Right lobe of liver (tissue), 6 donors: Measurements from ENCODE around the gene CHST11. TPM values are rescaled to one million over a fixed set of nuclear protein-coding genes. Genes with fewer than 3 reads are reported as not detected.

Source experiments
- ATAC-seq, 4 donors: fragments of 200-7000 bp; cut with Tn5 transposase; one replicate each; pipeline ENCODE4 v1.9.1; 2020; ENCODE audit warnings: mild to moderate bottlenecking in 4 of 4, moderate library complexity in 4 of 4
- DNase-seq, 3 donors: peaks; one replicate each; pipeline ENCODE4 v3.0.0-alpha.2; 2020
- H3K27ac ChIP-seq, 3 donors: fragments of 200-600 bp; one replicate each; pipeline ENCODE4 v1.8.0; 2022
- H3K27me3 ChIP-seq, 2 donors: fragments of 200-600 bp; one replicate each; pipeline ENCODE4 v1.8.0; 2022
- H3K36me3 ChIP-seq, 4 donors: fragments of 200-600 bp; sonication (generic) in 1 of 4; one replicate each; pipeline versions ENCODE4 v1.5.1 to v1.8.0; 2017 to 2022; ENCODE audit warnings: control low read depth in 1 of 4
- H3K4me1 ChIP-seq, 4 donors: fragments of 200-600 bp; sonication (generic) in 1 of 4; one replicate each; pipeline versions ENCODE4 v1.5.1 to v1.8.0; 2017 to 2022; ENCODE audit warnings: control low read depth in 1 of 4
- H3K4me3 ChIP-seq, 3 donors: fragments of 200-600 bp; one replicate each; pipeline ENCODE4 v1.8.0; 2022
- H3K9me3 ChIP-seq, 4 donors: fragments of 200-600 bp; sonication (generic) in 1 of 4; one replicate each; pipeline versions ENCODE4 v1.5.1 to v1.8.0; 2017 to 2022; ENCODE audit warnings: control low read depth in 1 of 4
- POLR2A ChIP-seq: fragments of 450-650 bp; IDR thresholded peaks from one replicate; pipeline ENCODE4 v1.6.1; 2017; ENCODE audit warnings: antibody characterized with exemption, mild to moderate bottlenecking
- WGBS: methylation state at CpG from one replicate; pipeline ENCODE4 v1.1.6; 2018; ENCODE audit warnings: low coverage, low lambda C conversion rate; ENCODE audit not compliant: insufficient coverage; ENCODE audit errors: missing lambda C conversion rate; 5-methylcytosine and 5-hydroxymethylcytosine counted together
- intact Hi-C, 2 donors: fragments of 100-400 bp; cut with DNase I; formaldehyde crosslinking; loops; one replicate each; pipeline versions ENCODE4 v1.11.2 to v1.14.1; 2022
- total RNA-seq, 6 experiments: library from RNA; depleted of rRNA in 2 of 6; stranded (reverse); fragments of >200 nt in 2 of 6; fragmentation: NEBNext Ultra II Directional in 3 of 6; extraction: Animal tissue kit (Norgen Biotek cat#: 25700) in 3 of 6; gene quantifications; one replicate each; pipeline versions ENCODE4 v1.1.0 to v1.2.4, GENCODE V29; 2016 to 2023
- TF ChIP-seq, protein P1 (sequence below), 4 donors: fragments of 200-600 bp in 3 of 4; fragments of 450-650 bp in 1 of 4; IDR thresholded peaks; one replicate each; pipeline versions ENCODE4 v1.5.1 to v1.8.0; 2016 to 2022; ENCODE audit warnings: antibody characterized with exemption in 4 of 4, mild to moderate bottlenecking in 2 of 4
- donor health status: DM: no; HTN: yes; CAD: no.
- donor health status: DM: no; HTN: no; CAD: no.
- donor health status: DM: no; HTN: no; CAD: no.
- donor health status: DM: no; HTN: yes; CAD: no.
- donor health status: DM: no; HTN: yes; CAD: no.

Gene CHST11
- total RNA-seq, 6 experiments from 2014 or later, result 0.57 to 10.4 (median 3.5) TPM

DNA sequence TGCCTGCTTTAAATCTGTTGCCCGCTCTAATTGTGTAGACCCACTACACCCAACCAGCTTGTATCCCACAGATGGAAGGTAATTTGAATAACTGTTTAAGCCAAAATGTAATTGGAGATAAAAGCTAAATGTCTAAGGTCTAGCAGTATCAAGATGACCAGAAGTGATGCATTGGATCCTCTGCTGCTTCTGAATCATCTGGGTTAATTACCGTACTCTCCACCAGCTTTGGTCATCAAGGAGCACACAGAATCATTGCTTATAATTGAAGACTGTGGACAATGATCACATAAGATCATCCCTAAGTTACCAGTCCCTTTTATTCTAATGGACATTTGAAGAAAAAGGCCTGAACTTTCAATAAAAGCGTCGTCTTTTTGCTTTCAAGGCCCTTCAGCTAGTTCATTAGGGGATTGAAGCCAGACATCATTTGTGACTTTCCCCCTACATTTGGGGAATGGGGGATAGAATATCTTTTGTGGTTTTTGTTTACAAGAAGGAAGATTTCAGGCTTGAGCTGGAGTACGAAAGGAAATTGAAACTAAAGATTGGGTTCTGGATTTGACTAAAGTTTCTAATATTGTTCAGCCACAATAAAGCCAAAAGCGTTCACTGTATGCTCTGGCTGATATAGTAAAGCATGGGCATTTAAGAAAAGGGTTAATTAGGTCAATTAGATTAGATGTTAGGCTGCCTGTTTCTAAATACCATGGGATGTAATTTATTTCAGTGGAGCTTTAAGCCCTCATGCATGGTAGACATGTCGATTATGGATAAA is 123.2 kb downstream of the CHST11 start:
- ATAC-seq (no peak), DNase-seq (no peak)
- no peak for TF ChIP-seq POLR2A
- no peak overlapping the region for H3K4me3 ChIP-seq
- no peaks in the 10 kb centered on the region for H3K36me3 ChIP-seq
- intact Hi-C loops, result no loop called here
- H3K27me3 ChIP-seq, result no peaks in the 10 kb centered on the region
- no peaks in the 10 kb centered on the region for H3K4me1 ChIP-seq
- no peak overlapping the region for H3K27ac ChIP-seq
- H3K9me3 ChIP-seq, result no peaks in the 10 kb centered on the region
- 62% methylated on average over 7 of the region's 7 CpGs for WGBS

DNA sequence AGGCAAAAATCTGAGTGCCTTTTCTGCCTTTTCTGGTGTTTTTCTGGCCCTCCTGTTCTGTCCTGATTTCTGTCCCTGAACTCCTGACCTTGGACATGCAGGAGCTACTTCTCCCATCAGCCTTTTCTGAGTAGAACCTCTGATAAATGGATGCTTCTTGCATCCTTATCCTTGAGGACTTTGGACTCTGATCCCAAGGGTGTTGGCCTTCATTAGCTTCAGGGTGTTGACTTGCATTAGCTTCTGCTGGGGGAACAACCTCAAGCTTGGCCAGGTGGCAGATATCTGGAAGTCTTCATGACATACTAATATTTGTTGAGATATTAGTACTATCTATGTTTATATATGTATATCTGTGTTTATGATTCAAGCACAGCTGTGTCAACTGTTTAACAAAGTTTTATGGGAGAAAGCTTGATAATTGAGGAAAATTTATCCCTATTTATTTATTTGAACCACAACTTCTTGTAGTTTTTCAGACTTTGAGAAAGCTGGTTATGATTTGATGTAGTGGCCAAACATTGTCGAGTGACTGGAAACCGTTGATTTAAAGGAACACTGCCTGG is 124.3 kb downstream of the CHST11 start:
- no peak overlapping the region for H3K27ac ChIP-seq
- intact Hi-C loops, result no loop called here
- WGBS, result 73% methylated on average over 2 of the region's 2 CpGs
- DNase-seq (no peak), ATAC-seq (peak in 1 of 4 donors; percentile 13)
- no peaks in the 10 kb centered on the region for H3K36me3 ChIP-seq
- TF ChIP-seq, protein P1, sequence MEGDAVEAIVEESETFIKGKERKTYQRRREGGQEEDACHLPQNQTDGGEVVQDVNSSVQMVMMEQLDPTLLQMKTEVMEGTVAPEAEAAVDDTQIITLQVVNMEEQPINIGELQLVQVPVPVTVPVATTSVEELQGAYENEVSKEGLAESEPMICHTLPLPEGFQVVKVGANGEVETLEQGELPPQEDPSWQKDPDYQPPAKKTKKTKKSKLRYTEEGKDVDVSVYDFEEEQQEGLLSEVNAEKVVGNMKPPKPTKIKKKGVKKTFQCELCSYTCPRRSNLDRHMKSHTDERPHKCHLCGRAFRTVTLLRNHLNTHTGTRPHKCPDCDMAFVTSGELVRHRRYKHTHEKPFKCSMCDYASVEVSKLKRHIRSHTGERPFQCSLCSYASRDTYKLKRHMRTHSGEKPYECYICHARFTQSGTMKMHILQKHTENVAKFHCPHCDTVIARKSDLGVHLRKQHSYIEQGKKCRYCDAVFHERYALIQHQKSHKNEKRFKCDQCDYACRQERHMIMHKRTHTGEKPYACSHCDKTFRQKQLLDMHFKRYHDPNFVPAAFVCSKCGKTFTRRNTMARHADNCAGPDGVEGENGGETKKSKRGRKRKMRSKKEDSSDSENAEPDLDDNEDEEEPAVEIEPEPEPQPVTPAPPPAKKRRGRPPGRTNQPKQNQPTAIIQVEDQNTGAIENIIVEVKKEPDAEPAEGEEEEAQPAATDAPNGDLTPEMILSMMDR (IDR thresholded peaks at IDR 0.05), result no peak
- TF ChIP-seq POLR2A, result no peak
- H3K4me3 ChIP-seq, result no peak overlapping the region
- H3K27me3 ChIP-seq, result no peaks in the 10 kb centered on the region
- no peaks in the 10 kb centered on the region for H3K4me1 ChIP-seq
- H3K9me3 ChIP-seq, result no peaks in the 10 kb centered on the region

DNA sequence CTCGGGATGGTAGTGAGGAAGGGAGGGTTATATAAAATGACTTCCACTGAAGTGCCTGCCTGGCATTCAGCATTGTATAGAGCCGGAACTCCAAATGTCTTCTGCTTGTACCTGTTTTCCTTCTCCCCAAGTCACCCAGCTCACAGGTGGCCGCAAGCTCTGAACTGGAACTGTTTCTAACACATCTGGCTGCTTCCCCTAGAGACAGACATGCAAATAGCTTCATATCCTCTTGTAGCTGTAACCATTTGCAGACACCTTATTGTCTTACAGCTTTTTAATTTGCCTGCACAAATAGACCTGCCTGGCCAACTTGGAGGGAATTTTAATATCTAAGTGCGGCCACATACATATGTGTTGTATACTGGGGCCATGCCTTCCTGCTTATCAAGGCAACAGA is 126.0 kb downstream of the CHST11 start:
- intact Hi-C loops, result no loop called here
- no peaks in the 10 kb centered on the region for H3K27me3 ChIP-seq
- H3K4me1 ChIP-seq, result no peaks in the 10 kb centered on the region
- no peak for DNase-seq
- no peak overlapping the region for H3K4me3 ChIP-seq
- ATAC-seq, result no peak
- no peaks in the 10 kb centered on the region for H3K36me3 ChIP-seq
- 76% methylated on average over 3 of the region's 4 CpGs for WGBS
- H3K9me3 ChIP-seq, result no peaks in the 10 kb centered on the region
- no peak overlapping the region for H3K27ac ChIP-seq
- no peak for TF ChIP-seq POLR2A

DNA sequence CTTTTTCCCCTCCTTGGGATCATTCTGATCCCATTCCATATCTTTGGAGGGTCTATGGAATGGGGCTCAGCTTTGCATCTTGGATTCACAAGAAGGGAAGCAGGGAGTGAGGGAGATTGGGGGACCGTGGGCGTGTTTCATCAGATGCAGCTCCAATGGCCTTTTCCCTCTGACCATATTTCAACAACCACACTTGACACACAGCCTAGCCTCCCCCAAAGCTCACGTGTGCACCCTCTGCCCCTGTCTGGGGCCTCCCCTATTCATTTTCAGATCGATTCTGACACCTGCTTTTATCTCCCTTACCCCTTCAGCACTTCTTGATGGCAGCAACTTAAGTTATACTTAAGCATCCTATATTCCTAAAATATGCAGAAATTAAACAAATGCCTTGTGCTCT is 126.6 kb downstream of the CHST11 start:
- Histone ChIP-seq H3K9me3 (no peaks in the 10 kb centered on the region), H3K27me3 (no peaks in the 10 kb centered on the region), H3K27ac (no peak overlapping the region), H3K36me3 (no peaks in the 10 kb centered on the region), H3K4me3 (no peak overlapping the region), H3K4me1 (no peaks in the 10 kb centered on the region)
- no peak for DNase-seq
- TF ChIP-seq, protein P1 (IDR thresholded peaks at IDR 0.05), result no peak
- TF ChIP-seq POLR2A, result no peak
- intact Hi-C loops, result no loop called here
- ATAC-seq, result no peak
- WGBS, result 5% methylated on average over 2 of the region's 4 CpGs

DNA sequence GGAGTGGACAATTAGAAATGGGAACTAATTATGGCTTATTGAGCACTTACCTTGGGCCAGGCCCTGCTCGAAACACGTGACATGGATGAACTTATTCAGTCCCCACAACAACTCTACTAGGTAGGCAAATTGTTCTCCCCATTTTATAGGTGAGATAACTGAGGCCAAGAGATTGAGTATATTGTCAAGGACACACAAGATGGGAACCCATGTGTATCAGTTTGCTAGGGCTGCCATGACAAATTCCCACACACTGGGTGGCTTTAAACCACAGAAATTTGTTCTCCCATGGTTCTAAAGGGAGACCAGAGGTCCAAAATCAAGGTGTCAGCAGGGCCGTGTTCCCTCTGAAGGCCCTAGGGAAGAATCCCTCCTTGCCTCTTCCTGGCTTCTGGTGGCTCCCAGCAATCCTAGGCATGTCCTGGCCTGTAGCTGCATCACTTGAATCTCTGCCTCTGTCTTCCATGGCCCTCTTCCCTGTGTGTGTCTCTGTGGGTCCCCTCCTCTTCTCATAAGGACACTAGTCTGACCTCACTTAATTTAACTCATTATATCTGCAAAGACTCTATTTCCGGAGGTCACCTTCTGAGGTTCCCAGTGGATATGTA is 128.8 kb downstream of the CHST11 start:
- intact Hi-C loops, result no loop called here
- DNase-seq (no peak), ATAC-seq (no peak)
- Histone ChIP-seq H3K4me1 (no peaks in the 10 kb centered on the region), H3K27ac (no peak overlapping the region), H3K36me3 (no peaks in the 10 kb centered on the region), H3K9me3 (no peaks in the 10 kb centered on the region), H3K4me3 (no peak overlapping the region), H3K27me3 (no peaks in the 10 kb centered on the region)
- WGBS, result 88% methylated on average over 3 of the region's 4 CpGs
- no peak for TF ChIP-seq POLR2A

DNA sequence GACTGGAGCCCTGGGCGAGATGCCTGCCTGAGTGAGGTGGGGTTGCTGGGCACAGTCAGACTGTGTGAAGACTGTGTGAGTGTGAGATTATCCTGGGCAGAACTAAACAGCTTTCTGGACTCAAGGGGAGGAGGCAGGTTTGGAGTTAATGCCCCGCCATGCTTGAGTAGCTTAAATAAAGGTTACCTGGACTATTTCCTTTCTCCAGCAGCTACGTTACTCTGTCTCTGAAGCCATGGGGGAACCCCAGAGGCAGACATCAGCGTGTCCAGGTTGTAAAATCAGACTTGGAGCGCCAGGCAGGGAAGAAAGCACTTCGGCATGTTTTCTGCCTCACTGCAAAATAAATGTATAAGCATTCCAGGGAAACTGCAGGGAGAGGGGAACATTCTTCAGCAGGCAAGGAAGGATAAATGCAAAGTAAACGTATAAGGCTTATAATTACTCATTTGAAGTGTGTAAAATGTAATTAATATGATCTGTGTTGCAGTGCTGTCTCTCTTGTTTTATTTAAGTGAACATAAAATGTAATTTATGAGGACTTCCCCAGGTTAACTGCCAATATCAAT is 129.7 kb downstream of the CHST11 start:
- intact Hi-C loops, result no loop called here
- DNase-seq, result no peak

More for the DNA sequence above, 129.7 kb downstream of the CHST11 start:
- TF ChIP-seq POLR2A, result no peak
- TF ChIP-seq, protein P1 (IDR thresholded peaks at IDR 0.05), result no peak
- H3K27me3 ChIP-seq, result no peaks in the 10 kb centered on the region
- no peaks in the 10 kb centered on the region for H3K4me1 ChIP-seq
- no peak overlapping the region for H3K27ac ChIP-seq
- H3K4me3 ChIP-seq, result no peak overlapping the region
- WGBS, result 49% methylated on average over 7 of the region's 7 CpGs
- no peaks in the 10 kb centered on the region for H3K36me3 ChIP-seq
- no peak for ATAC-seq
- H3K9me3 ChIP-seq, result no peaks in the 10 kb centered on the region
